HG02938 (cell line): ENCODE results near the gene TMEM209.
"Not testable (repeated sequence)": the region's sequence is repeated elsewhere in the genome, so short reads cannot be mapped to it uniquely, and the experiment has no call there.

Experiments used
- ATAC-seq: cut with Tn5 transposase; IDR thresholded peaks from one replicate; pipeline ENCODE4 v1.9.1; 2021; ENCODE audit warnings: mild to moderate bottlenecking, moderate library complexity; ENCODE audit not compliant: unreplicated experiment

TMEM209 gene

GRCh38 chr7:130129011-130129411 is 76.2 kb downstream of the TMEM209 start:
- ATAC-seq, result no peak

GRCh38 chr7:130127821-130128317 is 77.3 kb downstream of the TMEM209 start:
- no peak for ATAC-seq

- ATAC-seq, result no peak
Observed at GRCh38 chr7:130127404-130127803, 77.8 kb downstream of the TMEM209 start.

GRCh38 chr7:130126840-130127239 is 78.4 kb downstream of the TMEM209 start:
- ATAC-seq, result not testable (repeated sequence)

- no peak for ATAC-seq
Observed at GRCh38 chr7:130124711-130125110, 80.5 kb downstream of the TMEM209 start.

GRCh38 chr7:130123501-130123900 is 81.7 kb downstream of the TMEM209 start:
- ATAC-seq, result no peak

- ATAC-seq, result no peak
Observed at GRCh38 chr7:130118801-130119200, 86.4 kb downstream of the TMEM209 start.

GRCh38 chr7:130118294-130118693 is 86.9 kb downstream of the TMEM209 start:
- ATAC-seq, result no peak

- ATAC-seq, result no peak
Observed at GRCh38 chr7:130114776-130115175, 90.4 kb downstream of the TMEM209 start.
